ENCODE measurements around the gene TNNI2. TPM values are rescaled to one million over a fixed set of nuclear protein-coding genes. Genes with fewer than 3 reads are reported as not detected.
A peak's percentile ranks its signal among the peaks of the same experiment; 100 is the strongest.

TNNI2 gene
- total RNA-seq, 1 experiment from 2014 or later: not detected

DNA sequence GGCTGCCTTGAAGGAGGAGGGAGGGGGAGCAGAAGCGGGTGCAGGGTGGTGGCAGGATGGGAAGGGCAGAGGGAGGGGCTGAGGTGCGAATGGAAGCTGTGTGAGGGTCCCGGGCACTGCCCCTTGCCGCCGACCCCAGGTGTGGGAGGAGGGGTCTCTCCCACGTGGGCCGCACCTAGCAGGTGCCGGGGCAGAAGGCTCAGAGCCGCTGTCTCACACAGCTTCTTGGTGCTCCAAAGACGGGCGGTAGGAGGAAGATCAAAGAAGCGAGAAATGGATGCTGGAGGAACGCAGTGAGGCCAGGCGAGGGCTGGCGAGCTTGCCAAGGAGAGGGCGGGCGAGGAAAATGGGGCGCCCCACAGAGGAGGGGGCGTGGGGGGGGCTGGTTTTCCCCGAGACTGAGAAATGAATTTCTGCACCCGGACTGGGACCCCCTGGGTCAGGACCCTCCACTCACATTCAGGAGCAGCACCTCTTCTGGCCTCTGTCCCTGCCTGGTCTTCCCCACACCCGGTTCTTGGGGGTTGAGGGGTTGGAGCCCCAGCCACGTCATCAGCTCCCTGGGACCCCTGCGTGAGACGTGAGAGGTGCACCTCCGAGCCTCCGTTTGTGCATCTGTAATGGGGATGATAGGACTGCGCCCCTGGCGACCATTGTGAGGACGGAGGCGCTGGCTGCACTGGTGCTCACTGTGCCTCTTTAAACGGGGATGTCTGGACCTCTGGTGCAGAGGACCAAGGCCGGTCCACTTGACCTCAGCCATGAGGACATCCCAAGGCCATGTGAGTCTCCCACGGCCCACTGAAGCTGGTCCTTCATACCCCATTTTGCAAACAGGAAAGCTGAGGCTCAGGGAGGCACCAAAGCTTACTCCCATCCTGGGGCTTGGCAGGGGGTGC is 30.9 kb downstream of the TNNI2 start:
- H3K79me2 ChIP-seq (ENCODE audit: insufficient read depth, low read length): no peaks in the 10 kb centered on the region
- no peak overlapping the region for H3K4ac ChIP-seq (ENCODE audit: low read depth, low read length)
- Mint-ChIP-seq H3K4me3 (no peak overlapping the region), H3K4me1 (peaks cover 2 to 4% of the 10 kb centered on the region in 2 experiments; a peak in 3 of 4 replicates), H3K9me3 (no peaks in the 10 kb centered on the region; a peak in 1 of 5 replicates), H3K27ac (no peak overlapping the region), H3K27me3 (ENCODE audit: low read depth) (peaks cover 25% of the 10 kb centered on the region), H3K36me3 (ENCODE audit: insufficient read depth in 1 of 3, low read depth in 3 of 3) (no peaks in the 10 kb centered on the region)
- H4K20me1 ChIP-seq (ENCODE audit: control insufficient read depth, insufficient read depth, insufficient read length): no peaks in the 10 kb centered on the region
- no peaks in the 10 kb centered on the region for H3K23me2 ChIP-seq (ENCODE audit: insufficient read length, low read depth, low read length, poor library complexity, severe bottlenecking)
- H3K9ac ChIP-seq (ENCODE audit: extremely low read depth, insufficient read length, low read length): no peak overlapping the region
- TF ChIP-seq, protein P1, sequence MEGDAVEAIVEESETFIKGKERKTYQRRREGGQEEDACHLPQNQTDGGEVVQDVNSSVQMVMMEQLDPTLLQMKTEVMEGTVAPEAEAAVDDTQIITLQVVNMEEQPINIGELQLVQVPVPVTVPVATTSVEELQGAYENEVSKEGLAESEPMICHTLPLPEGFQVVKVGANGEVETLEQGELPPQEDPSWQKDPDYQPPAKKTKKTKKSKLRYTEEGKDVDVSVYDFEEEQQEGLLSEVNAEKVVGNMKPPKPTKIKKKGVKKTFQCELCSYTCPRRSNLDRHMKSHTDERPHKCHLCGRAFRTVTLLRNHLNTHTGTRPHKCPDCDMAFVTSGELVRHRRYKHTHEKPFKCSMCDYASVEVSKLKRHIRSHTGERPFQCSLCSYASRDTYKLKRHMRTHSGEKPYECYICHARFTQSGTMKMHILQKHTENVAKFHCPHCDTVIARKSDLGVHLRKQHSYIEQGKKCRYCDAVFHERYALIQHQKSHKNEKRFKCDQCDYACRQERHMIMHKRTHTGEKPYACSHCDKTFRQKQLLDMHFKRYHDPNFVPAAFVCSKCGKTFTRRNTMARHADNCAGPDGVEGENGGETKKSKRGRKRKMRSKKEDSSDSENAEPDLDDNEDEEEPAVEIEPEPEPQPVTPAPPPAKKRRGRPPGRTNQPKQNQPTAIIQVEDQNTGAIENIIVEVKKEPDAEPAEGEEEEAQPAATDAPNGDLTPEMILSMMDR (conservative IDR thresholded peaks at IDR 0.05): peak; percentile 46; the same call in 2 of the 3 replicates
- no peak overlapping the region for H4K91ac ChIP-seq (ENCODE audit: insufficient read length, low read depth, low read length)
- no peak overlapping the region for H2BK12ac ChIP-seq (ENCODE audit: insufficient read length, low read depth, low read length)
- no peak overlapping the region for H2BK20ac ChIP-seq (ENCODE audit: low read depth, low read length, poor library complexity, severe bottlenecking)
- H2BK15ac ChIP-seq (ENCODE audit: low read depth, low read length): no peak overlapping the region
- H3T11ph ChIP-seq (ENCODE audit: low read length): no peak overlapping the region
- no peaks in the 10 kb centered on the region for H3K9me3 ChIP-seq (ENCODE audit: control insufficient read depth, low read depth, low read length)
- H3K56ac ChIP-seq (ENCODE audit: insufficient read length, low read depth, low read length): no peak overlapping the region
- H3K14ac ChIP-seq (ENCODE audit: insufficient read depth, low read length): no peak overlapping the region
- no peak overlapping the region for H3K23ac ChIP-seq (ENCODE audit: insufficient read length, low read depth, low read length)
- H2BK5ac ChIP-seq (ENCODE audit: insufficient read length, low read length): no peak overlapping the region
- H3K18ac ChIP-seq (ENCODE audit: insufficient read length, low read depth, low read length): no peak overlapping the region
- no peak overlapping the region for H3K4me2 ChIP-seq (ENCODE audit: insufficient read depth, insufficient read length, low read length)
- H3K4me1 ChIP-seq (ENCODE audit: insufficient read depth, low read length): no peaks in the 10 kb centered on the region
- H4K8ac ChIP-seq (replicated peaks; ENCODE audit: insufficient read length, low read depth, low read length): no peak overlapping the region
- H2BK120ac ChIP-seq (ENCODE audit: low read depth, low read length, poor library complexity, severe bottlenecking): no peak overlapping the region
- H2AFZ ChIP-seq (ENCODE audit: low read length): no peak overlapping the region
- H4K5ac ChIP-seq (ENCODE audit: insufficient read length, low read depth, low read length): no peak overlapping the region
- DNase-seq: no peak
- no peak overlapping the region for H3K27ac ChIP-seq (ENCODE audit: insufficient read length, low read depth, low read length)
- no peaks in the 10 kb centered on the region for H3K79me1 ChIP-seq (ENCODE audit: insufficient read depth, low read depth, low read length, poor library complexity, severe bottlenecking)
- H3K27me3 ChIP-seq (ENCODE audit: insufficient read depth, low read length): no peaks in the 10 kb centered on the region
- no CpG with 5 or more reads among the region's 34 CpGs for WGBS (ENCODE audit: extremely low coverage, insufficient read length, low lambda C conversion rate)
- no peak overlapping the region for H2AK5ac ChIP-seq (ENCODE audit: insufficient read length, low read length)

All from H9 (cell line).